OCI-LY1 (cell line): Measurements from ENCODE around the gene LRRC45.

Experiments used
- H2AFZ ChIP-seq: fragments of 200-600 bp; sonication (generic), shearing (Covaris generic); 2 replicates; pipeline ENCODE4 v1.6.0; 2014; ENCODE audit warnings: antibody characterized with exemption, mild to moderate bottlenecking, low read length
- H3F3A ChIP-seq: fragments of 200-600 bp; sonication (generic), shearing (Covaris generic); 2 replicates; pipeline ENCODE4 v1.6.0; 2014; ENCODE audit warnings: mild to moderate bottlenecking, antibody characterized with exemption, low read length, moderate library complexity; ENCODE audit not compliant: insufficient read depth
- H3K27ac ChIP-seq: fragments of 200-600 bp; sonication (generic); 2 replicates; pipeline ENCODE4 v1.5.1; 2014; ENCODE audit warnings: low read length, mixed run types, mild to moderate bottlenecking, low read depth; ENCODE audit not compliant: poor library complexity, severe bottlenecking
- H3K27me3 ChIP-seq: fragments of 200-600 bp; sonication (generic); 2 replicates; pipeline ENCODE4 v1.6.0; 2014; ENCODE audit warnings: antibody characterized with exemption, mild to moderate bottlenecking, low read length, moderate library complexity; ENCODE audit not compliant: insufficient read depth
- H3K36me3 ChIP-seq: fragments of 200-600 bp; sonication (generic); 2 replicates; pipeline ENCODE4 v1.6.1; 2014; ENCODE audit warnings: mild to moderate bottlenecking, antibody characterized with exemption, low read length, moderate library complexity, mixed read lengths; ENCODE audit not compliant: insufficient read depth
- H3K4me1 ChIP-seq: fragments of 200-600 bp; sonication (generic); 2 replicates; pipeline ENCODE4 v1.5.1; 2014; ENCODE audit warnings: mild to moderate bottlenecking, low read length, moderate library complexity; ENCODE audit not compliant: insufficient read depth, severe bottlenecking
- H3K4me2 ChIP-seq: fragments of 200-600 bp; sonication (generic), shearing (Covaris generic); 2 replicates; pipeline ENCODE4 v1.6.1; 2014; ENCODE audit warnings: low read length
- H3K4me3 ChIP-seq: fragments of 200-600 bp; sonication (generic); 2 replicates; pipeline ENCODE4 v1.5.1; 2014; ENCODE audit warnings: low read length, low read depth, mild to moderate bottlenecking, mixed read lengths; ENCODE audit not compliant: poor library complexity, severe bottlenecking
- H3K79me2 ChIP-seq: fragments of 200-600 bp; shearing (Covaris generic); 2 replicates; pipeline ENCODE4 v1.6.1; 2016; ENCODE audit warnings: mixed run types, low read length, mixed read lengths; ENCODE audit not compliant: insufficient read depth
- H3K9ac ChIP-seq: fragments of 200-600 bp; sonication (generic), shearing (Covaris generic); 2 replicates; pipeline ENCODE4 v1.6.1; 2014; ENCODE audit warnings: mild to moderate bottlenecking, low read length, mixed read lengths
- H3K9me2 ChIP-seq: fragments of 200-600 bp; sonication (generic), shearing (Covaris generic); 2 replicates; pipeline ENCODE4 v1.6.1; 2014; ENCODE audit warnings: low read depth, mild to moderate bottlenecking, low read length, mixed read lengths
- H3K9me3 ChIP-seq: fragments of 200-600 bp; shearing (Covaris generic); 2 replicates; pipeline ENCODE4 v1.6.1; 2014; ENCODE audit warnings: low read length, mixed read lengths
- H4K20me1 ChIP-seq: fragments of 200-600 bp; sonication (generic), shearing (Covaris generic); 2 replicates; pipeline ENCODE4 v1.6.0; 2016; ENCODE audit warnings: mild to moderate bottlenecking, low read length; ENCODE audit not compliant: insufficient read depth
- EZH2 ChIP-seq: fragments of 200-600 bp; sonication (generic), shearing (Covaris generic); IDR thresholded peaks from 2 replicates; pipeline ENCODE4 v1.8.0; 2017; ENCODE audit warnings: borderline replicate concordance, mixed run types, mild to moderate bottlenecking, antibody characterized with exemption, low read length, moderate library complexity, mixed read lengths
- TF ChIP-seq, protein P1 (sequence below): fragments of 200-600 bp; sonication (generic), shearing (Covaris generic); IDR thresholded peaks from 2 replicates; pipeline ENCODE4 v1.5.1; 2017; ENCODE audit warnings: mild to moderate bottlenecking, antibody characterized with exemption, low read length, moderate library complexity, mixed read lengths

The LRRC45 gene

DNA sequence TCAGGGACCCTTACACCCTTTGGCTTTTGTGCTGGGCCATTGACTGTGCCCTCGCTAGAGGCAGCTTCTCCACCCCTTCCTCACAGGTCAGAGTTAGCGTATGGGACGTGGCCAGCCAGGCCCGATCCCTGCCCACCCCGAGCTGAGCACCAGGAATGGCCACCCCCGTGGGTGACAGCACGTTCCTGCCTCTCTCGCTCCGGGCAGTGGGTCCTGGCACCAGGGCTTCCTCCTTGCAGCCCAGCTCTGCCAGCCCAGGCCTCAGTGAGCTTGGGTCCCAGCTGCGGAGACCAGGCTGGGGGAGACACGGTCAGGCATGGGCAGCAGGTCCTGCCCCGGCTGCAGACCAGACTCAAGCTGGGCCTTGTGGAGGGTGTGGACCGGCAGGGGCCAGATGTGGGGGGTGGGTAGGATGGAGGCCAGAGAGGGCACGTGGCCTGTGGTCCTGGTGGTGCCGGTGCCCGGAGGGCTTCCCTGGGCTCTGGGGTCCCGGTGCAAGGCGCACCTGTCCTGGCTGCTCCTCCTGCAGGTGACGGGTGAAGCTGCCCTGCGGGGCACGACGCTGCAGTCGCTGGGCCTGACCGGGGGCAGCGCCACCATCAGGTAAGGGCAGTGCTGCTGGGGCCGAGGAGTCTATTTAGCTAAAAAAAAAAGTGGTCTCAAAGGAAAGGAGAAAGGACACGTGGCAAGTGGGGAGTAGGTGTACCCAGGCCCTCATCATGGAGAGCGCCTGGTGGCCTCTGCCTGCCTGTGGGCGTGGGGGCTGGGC, 27.5 kb upstream of the LRRC45 start:
- Histone ChIP-seq H3K79me2 (no peaks in the 10 kb centered on the region), H3K9me2 (no peaks in the 10 kb centered on the region), H3K4me2 (no peak overlapping the region), H3K9me3 (no peaks in the 10 kb centered on the region), H3K4me3 (no peak overlapping the region), H3K27me3 (no peaks in the 10 kb centered on the region), H3F3A (no peaks in the 10 kb centered on the region), H3K9ac (no peak overlapping the region), H3K27ac (no peak overlapping the region), H4K20me1 (no peaks in the 10 kb centered on the region), H2AFZ (no peak overlapping the region), H3K4me1 (no peaks in the 10 kb centered on the region), H3K36me3 (no peaks in the 10 kb centered on the region)
- no peak for TF ChIP-seq EZH2
- TF ChIP-seq, protein P1, sequence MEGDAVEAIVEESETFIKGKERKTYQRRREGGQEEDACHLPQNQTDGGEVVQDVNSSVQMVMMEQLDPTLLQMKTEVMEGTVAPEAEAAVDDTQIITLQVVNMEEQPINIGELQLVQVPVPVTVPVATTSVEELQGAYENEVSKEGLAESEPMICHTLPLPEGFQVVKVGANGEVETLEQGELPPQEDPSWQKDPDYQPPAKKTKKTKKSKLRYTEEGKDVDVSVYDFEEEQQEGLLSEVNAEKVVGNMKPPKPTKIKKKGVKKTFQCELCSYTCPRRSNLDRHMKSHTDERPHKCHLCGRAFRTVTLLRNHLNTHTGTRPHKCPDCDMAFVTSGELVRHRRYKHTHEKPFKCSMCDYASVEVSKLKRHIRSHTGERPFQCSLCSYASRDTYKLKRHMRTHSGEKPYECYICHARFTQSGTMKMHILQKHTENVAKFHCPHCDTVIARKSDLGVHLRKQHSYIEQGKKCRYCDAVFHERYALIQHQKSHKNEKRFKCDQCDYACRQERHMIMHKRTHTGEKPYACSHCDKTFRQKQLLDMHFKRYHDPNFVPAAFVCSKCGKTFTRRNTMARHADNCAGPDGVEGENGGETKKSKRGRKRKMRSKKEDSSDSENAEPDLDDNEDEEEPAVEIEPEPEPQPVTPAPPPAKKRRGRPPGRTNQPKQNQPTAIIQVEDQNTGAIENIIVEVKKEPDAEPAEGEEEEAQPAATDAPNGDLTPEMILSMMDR: no peak

DNA sequence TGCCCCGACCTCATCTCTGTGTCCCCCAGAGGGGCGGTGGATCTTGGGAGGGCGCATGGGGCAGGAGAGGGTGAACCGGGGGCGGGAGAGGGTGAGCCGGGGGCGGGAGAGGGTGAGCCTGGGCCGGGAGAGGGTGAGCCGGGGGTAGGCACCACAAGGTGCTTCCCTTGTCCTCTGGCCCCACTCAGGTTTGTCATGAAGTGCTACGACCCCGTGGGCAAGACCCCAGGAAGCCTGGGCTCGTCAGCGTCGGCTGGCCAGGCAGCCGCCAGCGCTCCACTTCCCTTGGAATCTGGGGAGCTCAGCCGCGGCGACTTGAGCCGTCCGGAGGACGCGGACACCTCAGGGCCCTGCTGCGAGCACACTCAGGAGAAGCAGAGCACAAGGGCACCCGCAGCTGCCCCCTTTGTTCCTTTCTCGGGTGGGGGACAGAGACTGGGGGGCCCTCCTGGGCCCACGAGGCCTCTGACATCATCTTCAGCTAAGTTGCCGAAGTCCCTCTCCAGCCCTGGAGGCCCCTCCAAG, 26.8 kb upstream of the LRRC45 start:
- Histone ChIP-seq H3K36me3 (no peaks in the 10 kb centered on the region), H4K20me1 (no peaks in the 10 kb centered on the region), H2AFZ (no peak overlapping the region), H3K4me2 (no peak overlapping the region), H3K9me3 (no peaks in the 10 kb centered on the region), H3K79me2 (no peaks in the 10 kb centered on the region), H3K4me3 (no peak overlapping the region), H3F3A (no peaks in the 10 kb centered on the region), H3K9ac (no peak overlapping the region), H3K4me1 (no peaks in the 10 kb centered on the region), H3K27me3 (no peaks in the 10 kb centered on the region), H3K9me2 (no peaks in the 10 kb centered on the region), H3K27ac (no peak overlapping the region)
- TF ChIP-seq EZH2: no peak
- TF ChIP-seq, protein P1: no peak

DNA sequence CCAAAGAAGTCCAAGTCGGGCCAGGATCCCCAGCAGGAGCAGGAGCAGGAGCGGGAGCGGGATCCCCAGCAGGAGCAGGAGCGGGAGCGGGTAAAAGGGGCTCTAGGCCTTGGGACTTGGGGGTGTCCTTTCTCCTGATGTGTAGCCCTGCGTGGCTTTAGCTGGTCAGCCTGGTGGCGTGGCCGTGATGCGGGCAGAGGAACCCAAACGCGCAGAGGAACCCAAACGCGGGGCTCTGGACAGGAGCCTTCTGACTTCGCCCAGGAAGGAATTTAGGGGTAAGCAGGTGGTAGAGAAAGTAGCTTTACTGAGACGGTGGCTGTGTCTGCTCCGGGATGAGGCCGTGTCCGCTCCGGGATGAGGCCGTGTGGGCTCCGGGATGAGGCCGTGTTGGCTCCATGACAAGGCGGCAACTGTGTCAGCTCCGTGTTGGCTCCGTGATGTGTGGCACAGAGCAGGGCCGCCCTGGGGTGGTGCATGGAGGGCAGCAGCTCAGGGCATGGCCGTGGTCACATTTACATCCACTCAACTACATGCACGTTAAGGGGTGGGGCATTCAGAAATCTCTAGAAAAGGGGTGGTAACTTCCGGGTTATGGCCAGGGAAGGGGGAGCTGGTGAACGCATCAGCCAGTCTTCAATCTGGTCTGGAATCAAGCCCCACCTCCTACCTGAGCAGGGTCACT, 26.2 kb upstream of the LRRC45 start:
- H3K4me3 ChIP-seq: no peak overlapping the region
- H4K20me1 ChIP-seq: no peaks in the 10 kb centered on the region
- H3K9me2 ChIP-seq: no peaks in the 10 kb centered on the region

More for the DNA sequence above, 26.2 kb upstream of the LRRC45 start:
- Histone ChIP-seq H3K4me1 (no peaks in the 10 kb centered on the region), H2AFZ (no peak overlapping the region), H3K4me2 (no peak overlapping the region), H3K27me3 (no peaks in the 10 kb centered on the region), H3K36me3 (no peaks in the 10 kb centered on the region), H3F3A (no peaks in the 10 kb centered on the region), H3K27ac (no peak overlapping the region), H3K79me2 (no peaks in the 10 kb centered on the region), H3K9me3 (no peaks in the 10 kb centered on the region), H3K9ac (no peak overlapping the region)
- no peak for TF ChIP-seq EZH2
- TF ChIP-seq, protein P1: no peak
